Aorta (tissue), 5 donors: Measurements from ENCODE around the gene TAF4. TPM values are rescaled to one million over a fixed set of nuclear protein-coding genes. Genes with fewer than 3 reads are reported as not detected.

Experiments used
- ATAC-seq: fragments of 200-7000 bp; cut with Tn5 transposase; one replicate; pipeline ENCODE4 v1.9.1; 2022; ENCODE audit warnings: moderate library complexity; ENCODE audit not compliant: low FRiP score
- DNase-seq, 2 donors: peaks; one replicate each; pipeline ENCODE4 v3.0.0-alpha.2; 2020
- H3K27ac ChIP-seq, 2 donors: one replicate each; pipeline ENCODE4 v1.5.1; 2013; ENCODE audit warnings: low read length in 2 of 2, mild to moderate bottlenecking in 2 of 2, moderate library complexity in 2 of 2, control low read depth in 1 of 2, inconsistent platforms in 1 of 2, low read depth in 1 of 2
- H3K27me3 ChIP-seq, 2 donors: one replicate each; pipeline ENCODE4 v1.6.1; 2013; ENCODE audit warnings: control low read depth in 1 of 2, low read length in 1 of 2, mild to moderate bottlenecking in 1 of 2, moderate library complexity in 1 of 2; ENCODE audit not compliant: insufficient read depth in 2 of 2, control insufficient read depth in 1 of 2
- H3K36me3 ChIP-seq, 2 donors: one replicate each; pipeline ENCODE4 v1.6.1; 2013; ENCODE audit warnings: control low read depth in 1 of 2, low read length in 1 of 2, mild to moderate bottlenecking in 1 of 2; ENCODE audit not compliant: insufficient read depth in 2 of 2, control insufficient read depth in 1 of 2
- H3K4me1 ChIP-seq, 2 donors: one replicate each; pipeline ENCODE4 v1.6.1; 2013; ENCODE audit warnings: low read length in 2 of 2, control low read depth in 1 of 2, mild to moderate bottlenecking in 1 of 2, moderate library complexity in 1 of 2; ENCODE audit not compliant: insufficient read depth in 2 of 2, control insufficient read depth in 1 of 2
- H3K4me3 ChIP-seq, 2 donors: one replicate each; pipeline ENCODE4 v1.5.1; 2013; ENCODE audit warnings: low read length in 2 of 2, control low read depth in 1 of 2, mild to moderate bottlenecking in 1 of 2
- H3K9me3 ChIP-seq: one replicate; pipeline ENCODE4 v1.6.1; 2013; ENCODE audit warnings: mild to moderate bottlenecking, low read length; ENCODE audit not compliant: control insufficient read depth
- WGBS, 2 donors: extraction: QIAGEN DNeasy Blood & Tissue Kit; methylation state at CpG; one replicate each; pipeline ENCODE4 v1.1.7; 2013; 5-methylcytosine and 5-hydroxymethylcytosine counted together
- intact Hi-C, 2 donors: fragments of 100-400 bp; cut with DNase I; formaldehyde crosslinking; loops; one replicate each; pipeline versions ENCODE4 v1.14.2 to v1.15.0; 2022
- polyA plus RNA-seq, 2 donors: library from polyadenylated mRNA; stranded (reverse); fragments of 200-250 nt; gene quantifications; one replicate each; pipeline ENCODE4 v1.2.3, GENCODE V29; 2013
- total RNA-seq, 2 donors: library from RNA; stranded (reverse); fragmentation: NEBNext Ultra II Directional; extraction: Animal tissue kit (Norgen Biotek cat#: 25700); gene quantifications; one replicate each; pipeline ENCODE4 v1.2.1, GENCODE V29; 2021
- donor health status: healthy with polysubstance abuse.
- donor health status: Bipolar disorder and iron deficiency.
- donor health status: DM: no; HTN: no; CAD: no.
- donor health status: DM: no; HTN: no; CAD: no.
- donor health status: DM: yes; HTN: yes; CAD: no.

The TAF4 gene
- total and polyA plus RNA-seq, 4 donors = 2.5 to 19.5 (median 9.0) TPM

DNA sequence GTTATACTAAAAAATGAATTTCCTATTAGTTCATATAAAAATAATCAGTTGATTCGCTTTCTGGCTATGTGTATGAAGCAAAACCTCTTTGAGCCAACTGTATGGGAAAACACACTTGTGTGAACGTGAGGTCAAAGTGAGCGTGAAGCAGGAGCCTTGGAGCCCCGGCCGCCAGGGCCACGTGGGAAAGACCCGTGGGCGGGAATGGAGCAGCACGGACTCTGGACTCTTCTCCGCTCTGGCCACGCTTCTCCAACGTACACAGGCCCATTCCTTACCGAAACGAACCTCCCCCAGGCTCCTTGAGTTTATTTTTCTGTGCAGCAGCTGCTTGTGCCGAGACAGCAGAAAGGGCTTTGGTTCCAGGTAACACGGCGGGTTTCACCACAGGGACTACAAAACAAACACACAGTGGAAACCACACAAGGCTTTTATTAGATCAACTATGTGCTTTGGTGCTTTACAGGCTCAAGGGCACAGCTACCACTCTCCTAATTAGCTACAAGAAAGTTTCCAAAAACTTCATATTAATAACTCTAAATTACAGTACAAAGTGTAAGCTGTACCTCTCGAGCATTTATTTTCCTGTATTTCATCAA lies 62.7 kb downstream of the TAF4 start:
- DNase-seq (no peak), ATAC-seq (no peak)
- intact Hi-C loops = no loop called here
- H3K4me1 ChIP-seq = no peaks in the 10 kb centered on the region
- H3K36me3 ChIP-seq = peaks cover 0 to 3% of the 10 kb centered on the region in 2 donors
- H3K9me3 ChIP-seq = no peaks in the 10 kb centered on the region
- H3K4me3 ChIP-seq = no peak overlapping the region
- H3K27me3 ChIP-seq = no peaks in the 10 kb centered on the region
- WGBS, 2 donors = 87 to 89% methylated on average over 18 of the region's 18 CpGs
- H3K27ac ChIP-seq = no peak overlapping the region

- no peaks in the 10 kb centered on the region for H3K4me1 ChIP-seq
- H3K4me3 ChIP-seq = no peak overlapping the region
- H3K9me3 ChIP-seq = no peaks in the 10 kb centered on the region
- no peak overlapping the region for H3K27ac ChIP-seq
- no peaks in the 10 kb centered on the region for H3K27me3 ChIP-seq
- no peak for ATAC-seq
- intact Hi-C loops = no loop called here
- peaks cover 0 to 3% of the 10 kb centered on the region in 2 donors for H3K36me3 ChIP-seq
- no peak for DNase-seq
- WGBS, 2 donors = 89 to 90% methylated on average over 18 of the region's 18 CpGs
Measured at GRCh38 chr20:62001178-62001715, 64.4 kb downstream of the TAF4 start.

DNA sequence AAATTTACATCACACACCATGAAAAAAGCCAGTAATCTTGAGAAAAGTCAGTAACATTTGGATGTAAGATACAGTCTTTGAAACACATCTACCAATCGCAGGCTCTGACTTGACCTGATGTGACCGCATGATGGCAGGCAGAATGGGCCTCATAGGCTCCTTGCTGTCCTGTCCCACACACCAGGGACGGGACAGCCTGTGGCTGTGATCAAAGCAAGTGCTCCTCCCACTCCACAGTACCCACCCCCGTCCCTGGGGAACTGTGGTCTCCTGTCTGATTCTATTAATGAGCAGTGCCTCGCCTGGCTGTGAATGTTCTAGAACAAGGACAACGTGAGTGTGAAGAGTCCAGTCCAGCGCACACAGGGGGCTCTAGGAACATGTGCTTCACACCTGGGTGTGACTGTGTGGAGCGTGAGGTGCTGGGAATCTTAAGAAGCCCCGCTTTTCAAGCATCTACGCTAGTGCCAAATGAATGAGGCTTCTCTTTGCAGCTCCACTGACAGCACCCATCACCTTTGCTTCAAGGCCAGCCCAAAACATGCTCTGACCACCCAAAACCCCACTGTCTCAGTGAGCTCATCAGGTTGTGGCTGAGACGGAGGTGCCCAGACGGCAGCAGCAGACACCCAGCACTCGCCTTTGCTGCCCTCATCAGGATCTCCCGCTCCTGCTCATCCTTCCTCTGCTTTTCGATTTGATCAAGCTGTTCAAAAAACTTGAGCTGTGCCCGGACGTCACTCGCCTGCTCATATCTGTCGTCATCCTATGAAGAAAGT lies 67.1 kb downstream of the TAF4 start:
- intact Hi-C loops = no loop called here
- ATAC-seq (no peak), DNase-seq (peak in 1 of 2 donors; percentile 32)
- Histone ChIP-seq H3K4me3 (no peak overlapping the region), H3K27ac (no peak overlapping the region), H3K36me3 (peaks cover 0 to 5% of the 10 kb centered on the region in 2 donors), H3K9me3 (no peaks in the 10 kb centered on the region), H3K27me3 (no peaks in the 10 kb centered on the region), H3K4me1 (no peaks in the 10 kb centered on the region)
- WGBS, 2 donors = 85 to 86% methylated on average over 19 of the region's 19 CpGs

- Histone ChIP-seq H3K4me3 (no peak overlapping the region), H3K27me3 (no peaks in the 10 kb centered on the region), H3K36me3 (peaks cover 0 to 8% of the 10 kb centered on the region in 2 donors), H3K27ac (no peak overlapping the region), H3K9me3 (no peaks in the 10 kb centered on the region), H3K4me1 (no peaks in the 10 kb centered on the region)
- ATAC-seq = no peak
- DNase-seq = peak in 1 of 2 donors; percentile 4
- 88 to 89% methylated on average over 10 of the region's 10 CpGs for WGBS, 2 donors
- intact Hi-C loops = no loop called here
Measured at GRCh38 chr20:61997891-61998290, 67.8 kb downstream of the TAF4 start.

DNA sequence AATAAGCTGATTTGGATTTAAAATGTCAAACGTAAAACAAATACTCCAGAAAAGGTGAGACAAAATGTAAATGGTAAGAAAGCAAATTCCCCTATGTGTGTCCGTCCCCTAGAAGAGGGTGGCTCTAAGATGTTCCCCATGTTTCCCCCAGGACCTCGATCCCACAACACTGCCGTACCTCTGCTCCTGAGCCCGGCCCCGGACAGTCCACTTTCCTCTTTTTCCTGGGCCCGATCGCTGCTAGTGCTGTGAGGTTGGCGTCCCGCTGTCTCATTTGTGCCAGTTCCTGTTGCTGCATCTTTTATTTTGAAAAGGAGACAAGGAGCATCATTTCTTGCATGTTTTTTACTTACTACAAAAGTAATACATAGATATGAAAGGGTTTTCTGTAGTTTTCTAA lies 68.3 kb downstream of the TAF4 start:
- 89 to 90% methylated on average over 10 of the region's 10 CpGs for WGBS, 2 donors
- Histone ChIP-seq H3K9me3 (no peaks in the 10 kb centered on the region), H3K36me3 (peaks cover 0 to 8% of the 10 kb centered on the region in 2 donors), H3K27me3 (no peaks in the 10 kb centered on the region), H3K4me3 (no peak overlapping the region), H3K27ac (no peak overlapping the region), H3K4me1 (no peaks in the 10 kb centered on the region)
- intact Hi-C loops = no loop called here
- peak in 1 of 2 donors; percentile 11 for DNase-seq
- no peak for ATAC-seq

DNA sequence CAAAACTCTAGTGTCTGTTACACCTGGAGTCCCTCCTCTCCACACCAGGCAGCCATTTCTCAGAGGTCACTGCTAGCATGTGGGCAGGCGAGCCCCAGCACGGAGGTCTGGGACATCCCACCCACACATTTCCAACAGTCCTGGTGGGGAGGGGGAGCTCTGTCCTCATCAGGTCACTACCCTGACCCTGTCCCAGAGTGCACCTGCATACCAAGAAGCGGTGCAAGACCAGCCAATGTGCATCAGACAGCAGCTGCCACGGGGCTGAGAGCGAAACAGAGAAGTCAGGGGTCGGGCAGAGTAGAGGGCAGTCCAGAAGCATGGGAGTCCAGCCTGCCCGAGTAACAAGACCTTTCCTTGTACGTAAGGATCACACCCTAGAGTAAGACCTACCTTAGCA lies 71.1 kb downstream of the TAF4 start:
- peaks cover 0 to 10% of the 10 kb centered on the region in 2 donors for H3K36me3 ChIP-seq
- DNase-seq = no peak
- WGBS, 2 donors = 95 to 98% methylated on average over 8 of the region's 8 CpGs

GRCh38 chr20:61993058-61993457 lies 72.6 kb downstream of the TAF4 start:
- ATAC-seq (no peak), DNase-seq (peak in 1 of 2 donors; percentile 29)
- no peak overlapping the region for H3K4me3 ChIP-seq
- H3K27ac ChIP-seq = no peak overlapping the region
- 97 to 98% methylated on average over 15 of the region's 15 CpGs for WGBS, 2 donors
- no peaks in the 10 kb centered on the region for H3K4me1 ChIP-seq
- H3K9me3 ChIP-seq = peaks cover 3% of the 10 kb centered on the region
- intact Hi-C loops = no loop called here
- H3K36me3 ChIP-seq = peaks cover 0 to 7% of the 10 kb centered on the region in 2 donors
- H3K27me3 ChIP-seq = no peaks in the 10 kb centered on the region

More for the DNA sequence above, 71.1 kb downstream of the TAF4 start:
- Histone ChIP-seq H3K27ac (no peak overlapping the region), H3K4me1 (no peaks in the 10 kb centered on the region), H3K4me3 (no peak overlapping the region), H3K9me3 (peaks cover 3% of the 10 kb centered on the region), H3K27me3 (no peaks in the 10 kb centered on the region)
- ATAC-seq = no peak
- intact Hi-C loops = no loop called here

GRCh38 chr20:61991476-61991875 lies 74.2 kb downstream of the TAF4 start:
- Histone ChIP-seq H3K9me3 (peaks cover 3% of the 10 kb centered on the region), H3K4me3 (no peak overlapping the region), H3K27me3 (no peaks in the 10 kb centered on the region), H3K36me3 (peaks cover 0 to 9% of the 10 kb centered on the region in 2 donors), H3K4me1 (no peaks in the 10 kb centered on the region), H3K27ac (no peak overlapping the region)
- no peak for DNase-seq
- no peak for ATAC-seq
- 98 to 99% methylated on average over 6 of the region's 6 CpGs for WGBS, 2 donors
- intact Hi-C loops = no loop called here
